ENCODE results near the gene CADM2. TPM values are rescaled to one million over a fixed set of nuclear protein-coding genes. Genes with fewer than 3 reads are reported as not detected.
"Not testable (repeated sequence)": the region's sequence is repeated elsewhere in the genome, so short reads cannot be mapped to it uniquely, and the experiment has no call there.

The CADM2 gene
- total RNA-seq, 1 experiment from 2014 or later: not detected

GRCh38 chr3:85481411-85482212, 522.8 kb downstream of the CADM2 start:
- DNase-seq (ENCODE audit: low read depth): no peak

- no peak for DNase-seq (ENCODE audit: low read depth)
Measured at GRCh38 chr3:85482213-85482490, 523.4 kb downstream of the CADM2 start.

- DNase-seq (ENCODE audit: low read depth): no peak
Measured at GRCh38 chr3:85483986-85484385, 525.2 kb downstream of the CADM2 start.

GRCh38 chr3:85487375-85487774, 528.6 kb downstream of the CADM2 start:
- no peak for DNase-seq (ENCODE audit: low read depth)

- DNase-seq (ENCODE audit: low read depth): no peak
Measured at GRCh38 chr3:85495602-85496001, 536.8 kb downstream of the CADM2 start.

- no peak for DNase-seq (ENCODE audit: low read depth)
Measured at GRCh38 chr3:85498177-85498576, 539.4 kb downstream of the CADM2 start.

- no peak for DNase-seq (ENCODE audit: low read depth)
Measured at GRCh38 chr3:85502148-85502875, 543.5 kb downstream of the CADM2 start.

- DNase-seq (ENCODE audit: low read depth): not testable (repeated sequence)
Measured at GRCh38 chr3:85504129-85504784, 545.5 kb downstream of the CADM2 start.

- DNase-seq (ENCODE audit: low read depth): not testable (repeated sequence)
Measured at GRCh38 chr3:85504785-85505511, 546.2 kb downstream of the CADM2 start.

GRCh38 chr3:85507052-85507451, 548.3 kb downstream of the CADM2 start:
- DNase-seq (ENCODE audit: low read depth): not testable (repeated sequence)

GRCh38 chr3:85508659-85509058, 549.9 kb downstream of the CADM2 start:
- DNase-seq (ENCODE audit: low read depth): no peak

GRCh38 chr3:85516146-85516545, 557.4 kb downstream of the CADM2 start:
- DNase-seq (ENCODE audit: low read depth): no peak

- DNase-seq (ENCODE audit: low read depth): no peak
Measured at GRCh38 chr3:85524104-85524503, 565.3 kb downstream of the CADM2 start.

GRCh38 chr3:85525264-85525663, 566.5 kb downstream of the CADM2 start:
- DNase-seq (ENCODE audit: low read depth): no peak

GRCh38 chr3:85533586-85533985, 574.8 kb downstream of the CADM2 start:
- DNase-seq (ENCODE audit: low read depth): no peak

GRCh38 chr3:85535517-85535916, 576.7 kb downstream of the CADM2 start:
- no peak for DNase-seq (ENCODE audit: low read depth)

- no peak for DNase-seq (ENCODE audit: low read depth)
Measured at GRCh38 chr3:85539232-85539631, 580.4 kb downstream of the CADM2 start.

- DNase-seq (ENCODE audit: low read depth): no peak
Measured at GRCh38 chr3:85554153-85554552, 595.4 kb downstream of the CADM2 start.

GRCh38 chr3:85560088-85560785, 601.4 kb downstream of the CADM2 start:
- DNase-seq (ENCODE audit: low read depth): no peak

GRCh38 chr3:85567071-85567676, 608.4 kb downstream of the CADM2 start:
- DNase-seq (ENCODE audit: low read depth): no peak

GRCh38 chr3:85570819-85571218, 612.0 kb downstream of the CADM2 start:
- no peak for DNase-seq (ENCODE audit: low read depth)

Data from M059J (cell line).